IPS-18a (cell line): ENCODE measurements around the gene HECTD3.
"Not testable (repeated sequence)": the region's sequence is repeated elsewhere in the genome, so short reads cannot be mapped to it uniquely, and the experiment has no call there.

Experiments used
- H3K27ac ChIP-seq: one replicate; pipeline ENCODE4 v1.5.1; 2013; ENCODE audit warnings: low read length
- H3K27me3 ChIP-seq: one replicate; pipeline ENCODE4 v1.6.1; 2013; ENCODE audit warnings: mild to moderate bottlenecking, low read length; ENCODE audit not compliant: control insufficient read depth, insufficient read depth
- H3K36me3 ChIP-seq: one replicate; pipeline ENCODE4 v1.6.1; 2013; ENCODE audit warnings: low read depth, low read length; ENCODE audit not compliant: control insufficient read depth
- H3K4me1 ChIP-seq: one replicate; pipeline ENCODE4 v1.6.1; 2013; ENCODE audit warnings: low read depth, low read length; ENCODE audit not compliant: control insufficient read depth
- H3K4me3 ChIP-seq: one replicate; pipeline ENCODE4 v1.5.1; 2013; ENCODE audit warnings: low read length
- H3K9ac ChIP-seq: one replicate; pipeline ENCODE4 v1.6.1; 2013; ENCODE audit warnings: mild to moderate bottlenecking, low read length, moderate library complexity
- H3K9me3 ChIP-seq: one replicate; pipeline ENCODE4 v1.6.1; 2013; ENCODE audit warnings: low read depth, low read length; ENCODE audit not compliant: control insufficient read depth

Gene HECTD3

DNA sequence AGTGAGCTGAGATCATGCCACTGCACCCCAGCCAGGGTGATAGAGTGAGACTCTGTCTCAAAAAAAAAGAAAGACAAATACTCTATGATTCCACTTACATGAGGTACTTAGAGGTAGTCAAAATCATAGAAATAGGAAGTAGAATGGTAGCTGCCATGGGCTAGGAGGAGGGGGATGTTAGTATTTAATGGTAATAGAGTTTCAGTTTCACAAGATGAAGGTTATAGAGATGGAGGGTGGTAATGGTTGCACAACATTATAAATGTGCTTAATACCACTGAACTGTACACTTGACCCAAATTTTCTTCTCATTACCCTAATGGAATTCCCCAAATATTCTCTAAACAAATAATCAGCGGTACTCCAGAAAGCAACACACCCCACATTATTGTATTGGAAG, 37.5 kb downstream of the HECTD3 start:
- Histone ChIP-seq H3K9me3 (no peaks in the 10 kb centered on the region), H3K4me1 (no peaks in the 10 kb centered on the region), H3K36me3 (peaks cover 26% of the 10 kb centered on the region), H3K27me3 (no peaks in the 10 kb centered on the region), H3K9ac (no peak overlapping the region), H3K4me3 (no peak overlapping the region), H3K27ac (no peak overlapping the region)

DNA sequence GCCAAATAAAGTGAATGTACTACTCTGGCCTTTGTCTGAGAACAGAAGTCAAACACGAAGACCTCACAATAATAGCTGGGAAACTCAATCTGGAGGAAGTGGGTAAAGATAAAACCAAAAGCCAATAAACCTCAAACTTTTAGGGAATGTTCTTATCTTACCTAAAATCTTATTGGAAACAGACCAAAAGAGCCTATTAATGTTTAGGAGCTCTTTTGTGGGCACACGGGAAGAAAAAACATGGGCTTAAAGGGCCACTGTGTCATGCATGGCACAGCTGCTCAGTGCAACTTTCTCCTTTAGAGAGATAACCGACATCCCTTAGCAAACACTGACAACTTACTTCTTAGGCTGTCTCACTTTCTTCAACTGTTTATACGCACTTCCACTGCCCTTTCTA, 40.8 kb downstream of the HECTD3 start:
- Histone ChIP-seq H3K27ac (no peak overlapping the region), H3K36me3 (peaks cover 1% of the 10 kb centered on the region)

DNA sequence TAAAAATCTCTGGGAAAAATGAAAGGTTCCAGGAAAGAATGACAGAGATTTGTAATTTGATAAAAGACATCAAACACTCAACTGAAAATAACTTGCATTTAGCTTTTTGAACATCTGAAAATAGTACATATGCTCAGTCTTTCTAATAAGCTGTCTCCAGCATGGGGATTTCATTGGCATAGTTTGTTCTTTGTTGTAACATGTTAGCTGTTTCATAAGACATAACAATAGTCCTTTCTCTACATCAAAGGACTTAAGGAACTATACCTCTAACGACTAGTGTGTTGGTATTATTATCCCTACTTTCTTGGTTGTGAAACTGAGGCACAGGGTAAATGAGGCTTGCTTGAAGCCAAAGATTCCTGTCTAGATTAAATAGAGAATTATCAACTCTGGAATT, 46.7 kb downstream of the HECTD3 start:
- H3K27me3 ChIP-seq = no peaks in the 10 kb centered on the region
- H3K9me3 ChIP-seq = no peaks in the 10 kb centered on the region
- no peaks in the 10 kb centered on the region for H3K36me3 ChIP-seq
- no peaks in the 10 kb centered on the region for H3K4me1 ChIP-seq
- H3K27ac ChIP-seq = no peak overlapping the region
- H3K4me3 ChIP-seq = no peak overlapping the region
- no peak overlapping the region for H3K9ac ChIP-seq

More for the DNA sequence above, 40.8 kb downstream of the HECTD3 start:
- no peaks in the 10 kb centered on the region for H3K4me1 ChIP-seq
- no peak overlapping the region for H3K4me3 ChIP-seq
- H3K9ac ChIP-seq = no peak overlapping the region
- H3K27me3 ChIP-seq = no peaks in the 10 kb centered on the region
- H3K9me3 ChIP-seq = no peaks in the 10 kb centered on the region

DNA sequence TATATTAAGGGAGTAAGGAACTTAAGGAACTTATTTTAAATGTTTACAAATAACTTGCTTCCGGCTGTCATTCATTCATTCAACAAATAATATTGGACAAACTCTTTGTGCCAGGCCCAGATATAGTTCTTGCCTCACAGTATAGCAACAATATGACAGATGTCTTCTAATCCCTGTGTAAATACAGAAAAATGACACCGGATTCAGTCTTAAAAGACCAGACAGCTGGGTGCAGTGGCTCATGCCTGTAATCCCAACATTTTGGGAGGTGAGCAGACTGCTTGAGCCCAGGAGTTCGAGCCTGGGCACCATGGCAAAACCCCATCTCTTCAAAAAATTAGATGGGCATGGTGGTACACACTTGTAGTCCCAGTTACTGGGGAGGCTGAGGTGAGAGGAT, 48.4 kb downstream of the HECTD3 start:
- H3K4me3 ChIP-seq = no peak overlapping the region
- no peaks in the 10 kb centered on the region for H3K4me1 ChIP-seq

DNA sequence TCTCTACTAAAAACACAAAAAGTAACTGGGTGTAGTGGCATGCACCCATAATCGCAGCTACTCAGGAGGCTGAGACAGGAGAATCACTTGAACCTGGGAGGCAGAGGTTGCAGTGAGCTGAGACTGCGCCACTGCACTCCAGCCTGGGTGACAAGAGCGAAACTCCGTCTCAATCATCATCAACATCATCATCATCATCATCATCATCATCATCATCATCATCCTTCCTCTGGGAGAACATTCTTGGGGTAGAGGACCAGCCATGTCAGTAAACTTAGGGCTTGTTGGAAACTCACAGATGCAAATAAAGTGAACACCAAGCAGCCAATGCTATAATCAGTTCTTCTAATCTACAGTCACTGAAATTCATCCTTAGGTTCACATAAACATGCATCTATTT, 49.1 kb downstream of the HECTD3 start:
- not testable (repeated sequence) for H3K27me3 ChIP-seq, H3K4me3 ChIP-seq

More for the DNA sequence above, 48.4 kb downstream of the HECTD3 start:
- H3K27me3 ChIP-seq = no peaks in the 10 kb centered on the region
- no peak overlapping the region for H3K27ac ChIP-seq
- no peaks in the 10 kb centered on the region for H3K36me3 ChIP-seq
- H3K9ac ChIP-seq = no peak overlapping the region
- H3K9me3 ChIP-seq = no peaks in the 10 kb centered on the region

DNA sequence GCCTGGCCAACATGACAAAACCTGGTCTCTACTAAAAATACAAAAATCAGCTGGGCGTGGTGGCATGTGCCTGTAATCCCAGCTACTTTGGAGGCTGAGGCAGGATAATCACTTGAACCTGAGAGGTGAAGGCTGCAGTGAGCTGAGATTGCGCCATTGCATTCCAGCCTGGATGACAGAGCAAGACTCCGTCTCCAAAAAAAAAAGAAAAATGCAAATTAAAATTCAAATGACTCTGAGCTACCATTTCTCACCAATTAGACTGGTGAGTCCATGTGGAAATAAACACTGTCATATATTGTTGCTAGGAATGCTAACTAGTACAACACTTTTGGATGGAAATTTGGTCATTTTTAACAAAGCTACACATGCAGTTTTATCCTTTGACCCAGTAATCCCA, 53.6 kb downstream of the HECTD3 start:
- H3K9ac ChIP-seq, H3K27ac ChIP-seq, H3K27me3 ChIP-seq, H3K36me3 ChIP-seq, H3K4me1 ChIP-seq, H3K9me3 ChIP-seq, H3K4me3 ChIP-seq: not testable (repeated sequence)

More for the DNA sequence above, 49.1 kb downstream of the HECTD3 start:
- not testable (repeated sequence) for H3K4me1 ChIP-seq, H3K9ac ChIP-seq, H3K36me3 ChIP-seq, H3K9me3 ChIP-seq, H3K27ac ChIP-seq

DNA sequence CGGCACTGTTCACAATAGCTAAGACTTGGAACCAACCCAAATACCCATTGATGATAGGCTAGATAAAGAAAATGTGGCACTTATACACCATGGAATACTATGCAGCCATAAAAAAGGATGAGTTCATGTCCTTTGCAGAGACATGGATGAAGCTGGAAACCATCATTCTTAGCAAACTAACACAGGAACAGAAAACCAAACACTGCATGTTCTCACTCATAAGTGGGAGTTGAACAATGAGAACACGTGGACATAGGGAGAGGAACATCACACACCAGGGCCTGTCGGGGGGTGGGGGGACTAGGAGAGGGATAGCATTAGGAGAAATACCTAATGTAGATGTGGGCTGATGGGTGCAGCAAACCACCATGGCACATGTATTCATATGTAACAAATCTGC, 55.0 kb downstream of the HECTD3 start:
- H3K4me1 ChIP-seq, H3K4me3 ChIP-seq, H3K9ac ChIP-seq, H3K27ac ChIP-seq, H3K27me3 ChIP-seq, H3K36me3 ChIP-seq, H3K9me3 ChIP-seq: not testable (repeated sequence)
